ENCODE measurements around the gene CASP9. TPM values are rescaled to one million over a fixed set of nuclear protein-coding genes. Genes with fewer than 3 reads are reported as not detected.

CASP9 gene
- total RNA-seq, 2 experiments from 2014 or later = 9.7 to 11.5 TPM

DNA sequence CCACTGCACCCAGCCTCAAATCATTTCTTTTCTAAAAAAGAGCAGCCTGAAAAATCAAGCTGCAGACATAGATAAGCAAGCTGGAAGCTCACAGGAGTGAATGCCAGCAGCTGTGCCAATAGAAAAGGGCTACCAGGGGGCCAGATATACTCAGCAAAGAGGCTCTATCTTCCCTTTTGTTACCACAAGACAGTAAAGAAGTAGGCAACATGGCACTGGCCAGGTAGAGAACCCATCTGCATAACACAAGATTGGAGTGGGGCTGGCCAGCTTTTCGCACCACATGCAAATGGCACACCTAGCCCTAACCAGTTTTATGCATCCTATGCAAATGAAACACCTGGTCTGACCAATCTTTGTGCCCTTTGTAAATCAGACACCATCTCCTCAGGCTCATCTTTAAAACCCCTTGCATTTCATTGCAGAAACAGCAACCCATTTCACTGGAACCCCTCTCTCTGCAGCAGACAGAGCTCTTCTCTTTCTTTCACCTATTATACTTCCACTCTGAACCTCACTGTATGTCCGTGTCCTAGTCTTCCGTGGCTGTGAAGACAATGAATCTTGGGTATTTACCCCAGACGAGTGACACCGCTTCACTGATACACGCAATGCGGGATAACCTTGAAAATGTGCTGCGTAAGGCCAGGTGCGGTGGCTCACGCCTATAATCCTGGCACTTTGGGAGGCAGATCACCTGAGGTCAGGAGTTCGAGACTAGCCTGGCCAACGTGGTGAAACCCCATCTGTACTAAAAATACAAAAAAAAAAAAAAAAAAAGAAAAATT is 15.1 kb downstream of the CASP9 start:
- DNase-seq (no peak), ATAC-seq (no peak)
- Mint-ChIP-seq H3K4me3 (no peak overlapping the region), H3K36me3 (ENCODE audit: low read depth) (peaks cover 4% of the 10 kb centered on the region), H3K27me3 (no peaks in the 10 kb centered on the region), H3K9me3 (no peaks in the 10 kb centered on the region), H3K27ac (no peak overlapping the region), H3K4me1 (ENCODE audit: low read depth) (peaks cover 3% of the 10 kb centered on the region)
- intact Hi-C loops (cut with micrococcal nuclease) = no loop called here
- ChIA-PET POLR2A (no interaction called here), CTCF (no interaction called here)
- TF ChIP-seq, protein P1, sequence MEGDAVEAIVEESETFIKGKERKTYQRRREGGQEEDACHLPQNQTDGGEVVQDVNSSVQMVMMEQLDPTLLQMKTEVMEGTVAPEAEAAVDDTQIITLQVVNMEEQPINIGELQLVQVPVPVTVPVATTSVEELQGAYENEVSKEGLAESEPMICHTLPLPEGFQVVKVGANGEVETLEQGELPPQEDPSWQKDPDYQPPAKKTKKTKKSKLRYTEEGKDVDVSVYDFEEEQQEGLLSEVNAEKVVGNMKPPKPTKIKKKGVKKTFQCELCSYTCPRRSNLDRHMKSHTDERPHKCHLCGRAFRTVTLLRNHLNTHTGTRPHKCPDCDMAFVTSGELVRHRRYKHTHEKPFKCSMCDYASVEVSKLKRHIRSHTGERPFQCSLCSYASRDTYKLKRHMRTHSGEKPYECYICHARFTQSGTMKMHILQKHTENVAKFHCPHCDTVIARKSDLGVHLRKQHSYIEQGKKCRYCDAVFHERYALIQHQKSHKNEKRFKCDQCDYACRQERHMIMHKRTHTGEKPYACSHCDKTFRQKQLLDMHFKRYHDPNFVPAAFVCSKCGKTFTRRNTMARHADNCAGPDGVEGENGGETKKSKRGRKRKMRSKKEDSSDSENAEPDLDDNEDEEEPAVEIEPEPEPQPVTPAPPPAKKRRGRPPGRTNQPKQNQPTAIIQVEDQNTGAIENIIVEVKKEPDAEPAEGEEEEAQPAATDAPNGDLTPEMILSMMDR (IDR thresholded peaks at IDR 0.05) = no peak

DNA sequence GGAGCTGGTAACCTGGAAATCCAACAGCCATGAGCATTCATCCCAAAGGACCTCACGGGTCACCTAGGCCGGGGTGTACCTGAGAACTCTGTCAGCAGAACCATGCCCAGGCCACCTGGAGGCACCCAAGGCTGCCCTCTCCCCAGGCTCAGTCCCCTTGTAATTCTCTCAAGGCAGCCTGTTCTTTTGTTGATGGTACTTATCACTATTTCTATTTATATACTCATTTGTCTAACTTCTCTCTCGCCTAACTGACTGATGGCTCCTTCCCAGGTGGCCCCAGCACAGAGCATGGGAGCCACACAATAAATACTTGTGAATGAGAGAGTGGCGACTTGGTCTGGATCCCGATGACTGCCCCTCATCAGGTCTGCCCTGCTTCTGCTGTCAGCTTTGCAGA is 16.7 kb downstream of the CASP9 start:
- POLR2A ChIA-PET = no interaction called here
- Mint-ChIP-seq H3K27ac (no peak overlapping the region), H3K4me1 (ENCODE audit: low read depth) (peaks cover 2% of the 10 kb centered on the region), H3K4me3 (no peak overlapping the region), H3K9me3 (no peaks in the 10 kb centered on the region), H3K27me3 (no peaks in the 10 kb centered on the region), H3K36me3 (ENCODE audit: low read depth) (peaks cover 3% of the 10 kb centered on the region)
- DNase-seq = no peak
- TF ChIP-seq, protein P1 (IDR thresholded peaks at IDR 0.05) = no peak
- intact Hi-C loops (cut with micrococcal nuclease) = no loop called here
- CTCF ChIA-PET = no interaction called here
- no peak for ATAC-seq

DNA sequence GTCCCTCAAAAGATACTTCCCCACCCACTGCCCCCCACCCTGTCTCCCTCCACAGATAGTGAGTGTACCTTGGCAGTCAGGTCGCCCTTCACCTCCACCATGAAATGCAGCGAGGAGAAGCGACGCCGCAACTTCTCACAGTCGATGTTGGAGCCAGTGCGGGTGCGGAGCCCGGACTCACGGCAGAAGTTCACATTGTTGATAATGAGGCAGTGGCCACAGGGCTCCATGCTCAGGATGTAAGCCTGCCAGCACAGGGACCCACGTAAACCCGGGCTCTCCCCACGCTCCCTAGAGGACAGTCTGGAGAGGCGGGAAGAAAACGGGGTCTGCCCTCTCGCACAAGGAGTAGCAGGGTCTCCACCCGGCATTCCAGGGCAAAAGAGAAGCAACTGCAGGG is 17.2 kb downstream of the CASP9 start:
- H3K9me3 Mint-ChIP-seq = no peaks in the 10 kb centered on the region
- no peaks in the 10 kb centered on the region for H3K27me3 Mint-ChIP-seq
- intact Hi-C loops (cut with micrococcal nuclease) = no loop called here
- H3K36me3 Mint-ChIP-seq (ENCODE audit: low read depth) = peaks cover 4% of the 10 kb centered on the region
- DNase-seq (no peak), ATAC-seq (no peak)
- ChIA-PET POLR2A (no interaction called here), CTCF (no interaction called here)
- peaks cover 2% of the 10 kb centered on the region for H3K4me1 Mint-ChIP-seq (ENCODE audit: low read depth)
- H3K4me3 Mint-ChIP-seq = no peak overlapping the region
- TF ChIP-seq, protein P1 (IDR thresholded peaks at IDR 0.05) = no peak
- H3K27ac Mint-ChIP-seq = no peak overlapping the region

DNA sequence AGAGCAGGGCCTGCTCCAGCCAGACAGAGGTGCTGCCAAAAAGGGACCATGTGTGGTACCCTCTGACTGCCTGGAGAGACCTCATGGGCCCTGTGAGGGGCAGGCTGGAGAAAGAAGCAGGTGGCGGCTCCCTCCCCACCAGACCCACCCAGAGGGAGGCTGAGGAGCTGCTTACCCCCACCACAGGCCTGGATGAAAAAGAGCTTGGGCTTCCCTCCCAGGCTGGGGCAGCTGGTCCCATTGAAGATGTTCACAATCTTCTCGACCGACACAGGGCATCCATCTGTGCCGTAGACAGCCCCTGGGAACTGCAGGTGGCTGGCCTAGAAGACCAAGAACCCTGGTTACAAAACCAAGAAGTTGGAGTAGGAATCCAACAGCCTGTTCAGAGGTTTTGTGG is 19.6 kb downstream of the CASP9 start:
- no peak for DNase-seq
- TF ChIP-seq, protein P1 (IDR thresholded peaks at IDR 0.05) = no peak
- H3K4me3 Mint-ChIP-seq = no peak overlapping the region
- H3K9me3 Mint-ChIP-seq = no peaks in the 10 kb centered on the region
- H3K4me1 Mint-ChIP-seq (ENCODE audit: low read depth) = no peaks in the 10 kb centered on the region
- no peak overlapping the region for H3K27ac Mint-ChIP-seq
- ChIA-PET POLR2A (no interaction called here), CTCF (no interaction called here)
- intact Hi-C loops (cut with micrococcal nuclease) = no loop called here
- ATAC-seq = no peak
- H3K27me3 Mint-ChIP-seq = no peaks in the 10 kb centered on the region
- peaks cover 1% of the 10 kb centered on the region for H3K36me3 Mint-ChIP-seq (ENCODE audit: low read depth)

GRCh38 chr1:15501208-15502032 is 22.6 kb downstream of the CASP9 start:
- CTCF ChIA-PET = interaction anchor here (0.6 to 1.1 kb wide), 5 partner anchors 70 to 1545 kb away, joined by 3 to 5 read pairs (median 3); no protein-coding TSS in a partner anchor
- intact Hi-C loops (cut with micrococcal nuclease) = no loop called here
- DNase-seq = peak; percentile 80
- ATAC-seq = peak; percentile 82
- Mint-ChIP-seq H3K4me3 (no peak overlapping the region), H3K27ac (no peak overlapping the region), H3K27me3 (no peaks in the 10 kb centered on the region), H3K4me1 (ENCODE audit: low read depth) (no peaks in the 10 kb centered on the region), H3K9me3 (no peaks in the 10 kb centered on the region), H3K36me3 (ENCODE audit: low read depth) (peaks cover 4% of the 10 kb centered on the region)
- POLR2A ChIA-PET = no interaction called here
- TF ChIP-seq, protein P1 (IDR thresholded peaks at IDR 0.05) = peak; percentile 73
